OCI-LY1 (cell line): ENCODE measurements around the gene UST.

Source experiments
- EZH2 ChIP-seq: fragments of 200-600 bp; sonication (generic), shearing (Covaris generic); IDR thresholded peaks from 2 replicates; pipeline ENCODE4 v1.8.0; 2017; ENCODE audit warnings: borderline replicate concordance, mixed run types, mild to moderate bottlenecking, antibody characterized with exemption, low read length, moderate library complexity, mixed read lengths
- TF ChIP-seq, protein P1 (sequence below): fragments of 200-600 bp; sonication (generic), shearing (Covaris generic); IDR thresholded peaks from 2 replicates; pipeline ENCODE4 v1.5.1; 2017; ENCODE audit warnings: mild to moderate bottlenecking, antibody characterized with exemption, low read length, moderate library complexity, mixed read lengths

DNA sequence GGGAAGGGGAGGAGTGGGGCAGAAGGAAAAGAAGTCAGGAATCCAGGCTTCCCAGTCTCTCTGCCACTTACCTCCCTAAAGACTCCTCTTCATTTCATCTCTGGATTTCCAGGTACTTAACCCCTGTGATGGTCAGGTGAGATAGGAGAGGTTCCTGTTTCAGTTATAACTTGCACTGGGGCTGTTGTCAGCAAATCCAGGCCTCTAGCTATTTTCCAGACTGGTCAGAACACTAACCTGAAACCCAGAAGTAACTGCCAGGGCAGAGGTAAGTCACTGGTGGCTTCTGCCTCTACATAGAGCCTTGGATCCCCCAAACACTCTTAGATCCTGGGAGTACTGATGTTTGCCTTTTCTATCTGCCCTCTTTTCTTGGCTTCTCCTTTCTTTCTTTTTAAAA lies 337.2 kb downstream of the UST start:
- TF ChIP-seq, protein P1, sequence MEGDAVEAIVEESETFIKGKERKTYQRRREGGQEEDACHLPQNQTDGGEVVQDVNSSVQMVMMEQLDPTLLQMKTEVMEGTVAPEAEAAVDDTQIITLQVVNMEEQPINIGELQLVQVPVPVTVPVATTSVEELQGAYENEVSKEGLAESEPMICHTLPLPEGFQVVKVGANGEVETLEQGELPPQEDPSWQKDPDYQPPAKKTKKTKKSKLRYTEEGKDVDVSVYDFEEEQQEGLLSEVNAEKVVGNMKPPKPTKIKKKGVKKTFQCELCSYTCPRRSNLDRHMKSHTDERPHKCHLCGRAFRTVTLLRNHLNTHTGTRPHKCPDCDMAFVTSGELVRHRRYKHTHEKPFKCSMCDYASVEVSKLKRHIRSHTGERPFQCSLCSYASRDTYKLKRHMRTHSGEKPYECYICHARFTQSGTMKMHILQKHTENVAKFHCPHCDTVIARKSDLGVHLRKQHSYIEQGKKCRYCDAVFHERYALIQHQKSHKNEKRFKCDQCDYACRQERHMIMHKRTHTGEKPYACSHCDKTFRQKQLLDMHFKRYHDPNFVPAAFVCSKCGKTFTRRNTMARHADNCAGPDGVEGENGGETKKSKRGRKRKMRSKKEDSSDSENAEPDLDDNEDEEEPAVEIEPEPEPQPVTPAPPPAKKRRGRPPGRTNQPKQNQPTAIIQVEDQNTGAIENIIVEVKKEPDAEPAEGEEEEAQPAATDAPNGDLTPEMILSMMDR = no peak
- TF ChIP-seq EZH2 = no peak
